Upper lobe of left lung (tissue), 6 donors: ENCODE measurements around the gene STXBP6. TPM values are rescaled to one million over a fixed set of nuclear protein-coding genes. Genes with fewer than 3 reads are reported as not detected.

Experiments
- ATAC-seq, 2 donors: fragments of 200-7000 bp; cut with Tn5 transposase; one replicate each; pipeline ENCODE4 v1.9.1; 2022; ENCODE audit warnings: mild to moderate bottlenecking in 2 of 2, moderate library complexity in 2 of 2; ENCODE audit not compliant: low FRiP score in 2 of 2
- DNase-seq, 2 donors: peaks; one replicate each; pipeline ENCODE4 v3.0.0-alpha.2; 2019 to 2020
- H3K27ac ChIP-seq, 4 donors: fragments of 200-600 bp; sonication (generic); one replicate each; pipeline ENCODE4 v1.5.1; 2016 to 2019
- H3K27me3 ChIP-seq, 4 donors: fragments of 200-600 bp; sonication (generic); one replicate each; pipeline ENCODE4 v1.5.1; 2017 to 2019
- H3K36me3 ChIP-seq, 4 donors: fragments of 200-600 bp; sonication (generic); one replicate each; pipeline ENCODE4 v1.5.1; 2016 to 2019
- H3K4me1 ChIP-seq, 4 donors: fragments of 200-600 bp; sonication (generic); one replicate each; pipeline ENCODE4 v1.5.1; 2018 to 2019
- H3K4me3 ChIP-seq, 4 donors: fragments of 200-600 bp; sonication (generic); one replicate each; pipeline ENCODE4 v1.5.1; 2017 to 2019; ENCODE audit warnings: mild to moderate bottlenecking in 2 of 4, moderate library complexity in 1 of 4
- H3K9me3 ChIP-seq, 4 donors: fragments of 200-600 bp; sonication (generic); one replicate each; pipeline ENCODE4 v1.5.1; 2018 to 2019
- CTCF ChIP-seq, 6 experiments: fragments of 450-650 bp in 4 of 6; fragments of 200-600 bp in 2 of 6; sonication (generic) in 2 of 6; IDR thresholded peaks; one replicate each; pipeline ENCODE4 v1.5.1; 2016 to 2019; ENCODE audit warnings: antibody characterized with exemption in 6 of 6
- EP300 ChIP-seq, 4 donors: sonication (generic); formaldehyde crosslinking; IDR thresholded peaks; one replicate each; pipeline ENCODE4 v1.5.1; 2017; ENCODE audit warnings: antibody characterized with exemption in 4 of 4, control low read depth in 2 of 4
- POLR2A ChIP-seq, 4 donors: fragments of 450-650 bp; IDR thresholded peaks; one replicate each; pipeline ENCODE4 v1.5.1; 2016 to 2017; ENCODE audit warnings: antibody characterized with exemption in 4 of 4, mild to moderate bottlenecking in 2 of 4
- POLR2AphosphoS5 ChIP-seq, 2 donors: sonication (generic); formaldehyde crosslinking; IDR thresholded peaks; one replicate each; pipeline ENCODE4 v1.5.1; 2017; ENCODE audit warnings: antibody characterized with exemption in 2 of 2
- WGBS, 2 donors: methylation state at CpG; one replicate each; pipeline ENCODE4 v1.1.5; 2017 to 2018; 5-methylcytosine and 5-hydroxymethylcytosine counted together
- total RNA-seq, 6 donors: library from RNA; depleted of rRNA in 4 of 6; stranded (reverse); fragments of >200 nt in 4 of 6; gene quantifications; one replicate each; pipeline versions ENCODE4 v1.1.0 to v1.2.1, GENCODE V29; 2016 to 2021
- donor health status: DM: no; HTN: no; CAD: no; lungs with moderate emphysema.
- donor health status: DM: no; HTN: yes; CAD: no; lungs with severe emphysema.

The STXBP6 gene
- total RNA-seq, 6 donors from 2014 or later, result 13.6 to 38.3 (median 23.7) TPM

- Histone ChIP-seq H3K36me3 (no peaks in the 10 kb centered on the region), H3K27ac (peak overlapping the region in 1 of 4 donors; percentile 32), H3K27me3 (no peaks in the 10 kb centered on the region), H3K4me1 (peaks cover 10 to 25% (median 17%) of the 10 kb centered on the region in 4 donors), H3K4me3 (no peak overlapping the region), H3K9me3 (no peaks in the 10 kb centered on the region)
- TF ChIP-seq CTCF (IDR thresholded peaks at IDR 0.05), result no peak
- TF ChIP-seq EP300 (IDR thresholded peaks at IDR 0.05), result peak in 1 of 4 donors; percentile 31
- TF ChIP-seq POLR2A (IDR thresholded peaks at IDR 0.05), result no peak
- TF ChIP-seq POLR2AphosphoS5 (IDR thresholded peaks at IDR 0.05), result peak in 1 of 2 donors; percentile 16
- DNase-seq (no peak), ATAC-seq (no peak)
- 91% methylated on average over 1 of the region's 1 CpG for WGBS, 2 donors
These were observed 46.4 kb downstream of the STXBP6 start for GRCh38 chr14:25003537-25003936.

- Histone ChIP-seq H3K4me3 (no peak overlapping the region), H3K27me3 (no peaks in the 10 kb centered on the region), H3K36me3 (no peaks in the 10 kb centered on the region), H3K9me3 (no peaks in the 10 kb centered on the region), H3K4me1 (peaks cover 5 to 21% (median 13%) of the 10 kb centered on the region in 4 donors), H3K27ac (no peak overlapping the region)
- ATAC-seq (peak in 1 of 2 donors; percentile 76), DNase-seq (no peak)
- TF ChIP-seq POLR2AphosphoS5 (IDR thresholded peaks at IDR 0.05) (no peak), CTCF (IDR thresholded peaks at IDR 0.05) (no peak), EP300 (IDR thresholded peaks at IDR 0.05) (no peak), POLR2A (IDR thresholded peaks at IDR 0.05) (no peak)
- 54 to 64% methylated on average over 2 of the region's 2 CpGs for WGBS, 2 donors
These were observed 48.3 kb downstream of the STXBP6 start for GRCh38 chr14:25001601-25002000.

DNA sequence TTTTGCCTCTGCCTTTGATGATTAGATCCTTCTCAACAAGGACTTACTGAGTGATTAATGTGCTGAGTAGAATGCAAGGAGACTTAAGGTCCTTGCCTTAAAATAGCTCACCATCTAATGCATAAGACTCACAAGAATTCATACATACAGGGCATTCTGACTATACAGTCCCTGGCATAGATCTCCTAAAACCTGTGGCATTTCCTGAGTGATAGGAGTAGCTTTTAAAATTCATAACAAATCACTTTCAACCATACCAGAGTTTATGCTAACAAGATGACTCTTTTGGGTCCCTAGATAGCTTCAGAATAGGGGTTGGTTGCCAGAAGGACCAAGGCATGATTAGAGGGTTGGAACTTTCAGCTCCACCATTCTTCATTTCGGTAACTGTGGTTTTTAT, 48.8 kb downstream of the STXBP6 start:
- H3K9me3 ChIP-seq, result no peaks in the 10 kb centered on the region
- H3K27ac ChIP-seq, result no peak overlapping the region
- H3K4me1 ChIP-seq, result peaks cover 5 to 19% (median 12%) of the 10 kb centered on the region in 4 donors
- 78 to 96% methylated on average over 1 of the region's 1 CpG for WGBS, 2 donors
- no peak overlapping the region for H3K4me3 ChIP-seq
- no peak for TF ChIP-seq POLR2AphosphoS5 (IDR thresholded peaks at IDR 0.05)
- no peak for TF ChIP-seq CTCF (IDR thresholded peaks at IDR 0.05)
- no peak for TF ChIP-seq POLR2A (IDR thresholded peaks at IDR 0.05)
- TF ChIP-seq EP300 (IDR thresholded peaks at IDR 0.05), result no peak
- ATAC-seq (peak in 1 of 2 donors; percentile 60), DNase-seq (no peak)
- H3K36me3 ChIP-seq, result no peaks in the 10 kb centered on the region
- H3K27me3 ChIP-seq, result no peaks in the 10 kb centered on the region

DNA sequence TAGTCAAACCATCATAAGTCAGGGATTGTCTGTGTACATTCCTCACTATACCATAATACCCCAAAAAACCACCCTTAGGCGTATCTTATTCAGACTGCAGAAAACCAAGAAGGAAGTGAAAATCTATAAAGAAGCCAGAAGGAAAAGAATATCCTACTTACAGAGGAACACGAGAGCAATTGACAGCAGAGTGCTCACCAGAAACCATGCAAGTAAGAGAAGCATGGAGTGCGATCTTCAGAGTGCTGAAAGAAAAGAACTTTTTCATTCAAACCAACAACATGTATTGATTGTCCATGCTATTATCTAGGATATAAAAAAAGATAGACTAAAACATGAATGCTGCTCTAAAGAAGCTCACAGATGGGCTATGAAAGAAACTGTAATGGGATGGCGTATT, 50.8 kb downstream of the STXBP6 start:
- 88 to 91% methylated on average over 4 of the region's 4 CpGs for WGBS, 2 donors
- no peaks in the 10 kb centered on the region for H3K36me3 ChIP-seq
- DNase-seq (no peak), ATAC-seq (no peak)
- no peak overlapping the region for H3K27ac ChIP-seq
- no peak overlapping the region for H3K4me3 ChIP-seq
- H3K27me3 ChIP-seq, result no peaks in the 10 kb centered on the region
- TF ChIP-seq CTCF (IDR thresholded peaks at IDR 0.05), result no peak
- TF ChIP-seq POLR2A (IDR thresholded peaks at IDR 0.05), result no peak
- no peak for TF ChIP-seq EP300 (IDR thresholded peaks at IDR 0.05)
- no peak for TF ChIP-seq POLR2AphosphoS5 (IDR thresholded peaks at IDR 0.05)
- H3K9me3 ChIP-seq, result no peaks in the 10 kb centered on the region
- H3K4me1 ChIP-seq, result peaks cover 2 to 21% (median 11%) of the 10 kb centered on the region in 4 donors
